HS-5 (cell line): Measurements from ENCODE around the gene ASXL1.

Experiments
- DNase-seq: peaks from one replicate; pipeline ENCODE4 v3.0.0-alpha.2; 2012; ENCODE audit warnings: low read depth

The ASXL1 gene

GRCh38 chr20:32441638-32442037, 83.5 kb downstream of the ASXL1 start:
- no peak for DNase-seq

GRCh38 chr20:32442630-32443373, 84.7 kb downstream of the ASXL1 start:
- no peak for DNase-seq

GRCh38 chr20:32443386-32443974, 85.3 kb downstream of the ASXL1 start:
- no peak for DNase-seq

GRCh38 chr20:32444474-32445220, 86.5 kb downstream of the ASXL1 start:
- no peak for DNase-seq

GRCh38 chr20:32445539-32446273, 87.6 kb downstream of the ASXL1 start:
- DNase-seq: no peak

- DNase-seq: no peak
Measured at GRCh38 chr20:32446301-32447100, 88.4 kb downstream of the ASXL1 start.

GRCh38 chr20:32447136-32448027, 89.3 kb downstream of the ASXL1 start:
- DNase-seq: no peak

- no peak for DNase-seq
Measured at GRCh38 chr20:32448306-32449056, 90.3 kb downstream of the ASXL1 start.

- no peak for DNase-seq
Measured at GRCh38 chr20:32449057-32449889, 91.1 kb downstream of the ASXL1 start.

GRCh38 chr20:32449890-32450401, 91.8 kb downstream of the ASXL1 start:
- no peak for DNase-seq

GRCh38 chr20:32450484-32451061, 92.4 kb downstream of the ASXL1 start:
- no peak for DNase-seq

- no peak for DNase-seq
Measured at GRCh38 chr20:32451340-32451681, 93.2 kb downstream of the ASXL1 start.

- no peak for DNase-seq
Measured at GRCh38 chr20:32451682-32452461, 93.7 kb downstream of the ASXL1 start.

- no peak for DNase-seq
Measured at GRCh38 chr20:32452776-32453466, 94.8 kb downstream of the ASXL1 start.

- DNase-seq: no peak
Measured at GRCh38 chr20:32453467-32454163, 95.5 kb downstream of the ASXL1 start.
